ENCODE results near the gene COG6. TPM values are rescaled to one million over a fixed set of nuclear protein-coding genes. Genes with fewer than 3 reads are reported as not detected.

The COG6 gene
- total RNA-seq, 1 donor from 2014 or later: 29.6 TPM

- Mint-ChIP-seq H3K9me3 (no peaks in the 10 kb centered on the region), H3K4me3 (no peak overlapping the region), H3K27ac (no peak overlapping the region), H3K36me3 (ENCODE audit: low read depth) (peaks cover 18% of the 10 kb centered on the region), H3K27me3 (no peaks in the 10 kb centered on the region), H3K4me1 (no peaks in the 10 kb centered on the region)
- CTCF ChIA-PET: no interaction called here
- DNase-seq: no peak
- TF ChIP-seq CTCF (IDR thresholded peaks at IDR 0.05): no peak
- ATAC-seq (ENCODE audit: low read depth): no peak
- POLR2A ChIA-PET: no interaction called here
- intact Hi-C loops (cut with micrococcal nuclease): no loop called here
These were observed 17.1 kb downstream of the COG6 start for GRCh38 chr13:39672378-39673132.

- Mint-ChIP-seq H3K4me1 (no peaks in the 10 kb centered on the region), H3K27ac (no peak overlapping the region), H3K36me3 (ENCODE audit: low read depth) (peaks cover 32% of the 10 kb centered on the region), H3K27me3 (no peaks in the 10 kb centered on the region), H3K9me3 (no peaks in the 10 kb centered on the region), H3K4me3 (no peak overlapping the region)
- CTCF ChIA-PET: no interaction called here
- no peak for TF ChIP-seq CTCF (IDR thresholded peaks at IDR 0.05)
- intact Hi-C loops (cut with micrococcal nuclease): loop anchor here (1.0 to 2.0 kb wide), 2 partner anchors 60 to 625 kb away; no protein-coding TSS in a partner anchor
- no peak for DNase-seq
- POLR2A ChIA-PET: no interaction called here
- no peak for ATAC-seq (ENCODE audit: low read depth)
These were observed 20.4 kb downstream of the COG6 start for GRCh38 chr13:39675904-39676303.

DNA sequence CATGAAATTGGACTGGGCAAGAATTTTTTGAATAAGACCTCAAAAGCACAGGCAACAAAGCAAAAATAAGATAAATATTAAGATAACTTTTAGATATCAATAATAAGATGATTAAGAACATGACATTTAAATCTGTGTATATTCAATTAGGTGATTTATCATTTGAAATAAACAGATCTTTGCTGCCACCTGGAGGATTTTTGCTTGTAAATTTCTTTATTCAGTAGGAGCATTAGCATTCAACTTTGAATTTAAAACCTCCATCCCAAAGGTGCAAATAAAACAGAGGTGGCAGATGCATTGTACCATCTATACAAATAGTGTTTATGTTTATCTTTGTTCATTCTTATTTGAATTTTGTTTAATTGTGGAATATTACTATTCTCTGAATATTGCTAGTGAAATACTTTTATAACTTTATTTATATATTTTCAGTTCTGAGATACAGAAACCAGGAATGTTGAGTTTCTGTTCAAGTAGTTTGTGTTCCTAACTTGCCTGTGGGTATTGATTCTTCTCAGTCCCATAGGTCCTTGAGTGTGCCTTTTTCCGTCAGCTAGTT, 20.9 kb downstream of the COG6 start:
- no peaks in the 10 kb centered on the region for H3K4me1 Mint-ChIP-seq
- ChIA-PET CTCF (interaction anchor here (1.3 kb wide), 1 partner anchor 9 kb away, joined by 3 read pairs; no protein-coding TSS in a partner anchor), POLR2A (no interaction called here)
- DNase-seq (no peak), ATAC-seq (ENCODE audit: low read depth) (no peak)
- peaks cover 34% of the 10 kb centered on the region for H3K36me3 Mint-ChIP-seq (ENCODE audit: low read depth)
- TF ChIP-seq CTCF (IDR thresholded peaks at IDR 0.05): no peak
- H3K4me3 Mint-ChIP-seq: no peak overlapping the region
- no peaks in the 10 kb centered on the region for H3K9me3 Mint-ChIP-seq
- no peak overlapping the region for H3K27ac Mint-ChIP-seq
- H3K27me3 Mint-ChIP-seq: no peaks in the 10 kb centered on the region
- intact Hi-C loops (cut with micrococcal nuclease): loop anchor here (1.0 to 2.0 kb wide), 2 partner anchors 60 to 626 kb away; no protein-coding TSS in a partner anchor

GRCh38 chr13:39682310-39682709, 26.8 kb downstream of the COG6 start:
- DNase-seq (no peak), ATAC-seq (ENCODE audit: low read depth) (no peak)
- ChIA-PET POLR2A (no interaction called here), CTCF (interaction anchor here (1.2 to 2.4 kb wide), 6 partner anchors 261 to 1132 kb away, joined by 3 to 27 read pairs (median 8); no protein-coding TSS in a partner anchor)
- intact Hi-C loops (cut with micrococcal nuclease): loop anchor here (5.0 kb wide), 1 partner anchor 385 kb away; no protein-coding TSS in a partner anchor
- H3K9me3 Mint-ChIP-seq: no peaks in the 10 kb centered on the region
- no peak overlapping the region for H3K27ac Mint-ChIP-seq
- H3K36me3 Mint-ChIP-seq (ENCODE audit: low read depth): peaks cover 38% of the 10 kb centered on the region
- no peaks in the 10 kb centered on the region for H3K27me3 Mint-ChIP-seq
- no peak overlapping the region for H3K4me3 Mint-ChIP-seq
- TF ChIP-seq CTCF (IDR thresholded peaks at IDR 0.05): no peak
- peaks cover 3% of the 10 kb centered on the region for H3K4me1 Mint-ChIP-seq

GRCh38 chr13:39682788-39683187, 27.3 kb downstream of the COG6 start:
- intact Hi-C loops (cut with micrococcal nuclease): loop anchor here (5.0 kb wide), 1 partner anchor 385 kb away; no protein-coding TSS in a partner anchor
- DNase-seq (no peak), ATAC-seq (ENCODE audit: low read depth) (no peak)
- Mint-ChIP-seq H3K27ac (peak overlapping the region; percentile 1), H3K4me1 (peaks cover 3% of the 10 kb centered on the region), H3K9me3 (no peaks in the 10 kb centered on the region), H3K27me3 (no peaks in the 10 kb centered on the region), H3K4me3 (no peak overlapping the region), H3K36me3 (ENCODE audit: low read depth) (peaks cover 42% of the 10 kb centered on the region)
- CTCF ChIA-PET: interaction anchor here (0.5 to 2.4 kb wide), 9 partner anchors 10 to 1583 kb away, joined by 3 to 27 read pairs (median 6); no protein-coding TSS in a partner anchor
- POLR2A ChIA-PET: no interaction called here
- TF ChIP-seq CTCF (IDR thresholded peaks at IDR 0.05): no peak
